Adrenal gland (tissue), 12 donors: Measurements from ENCODE around the gene FBXO24. TPM values are rescaled to one million over a fixed set of nuclear protein-coding genes. Genes with fewer than 3 reads are reported as not detected.

Experiments used
- DNase-seq, 7 donors: peaks; one replicate each; pipeline ENCODE4 v3.0.0-alpha.2; 2019 to 2020
- H3K27ac ChIP-seq, 5 donors: fragments of 200-600 bp; sonication (generic) in 4 of 5; 1 replicate in 3 of 5; 2 replicates in 2 of 5; pipeline versions ENCODE4 v1.5.1 to v1.8.0; 2016 to 2020; ENCODE audit warnings: mild to moderate bottlenecking in 1 of 5
- H3K27me3 ChIP-seq: fragments of 200-600 bp; 2 replicates; pipeline ENCODE4 v1.8.0; 2021
- H3K36me3 ChIP-seq, 2 donors: fragments of 200-600 bp; replicated peaks in 1 of 2; 1 replicate in 1 of 2; 2 replicates in 1 of 2; pipeline versions ENCODE4 v1.5.1 to v1.8.0; 2018 to 2022
- H3K4me1 ChIP-seq, 2 donors: fragments of 200-600 bp; replicated peaks in 1 of 2; 1 replicate in 1 of 2; 2 replicates in 1 of 2; pipeline versions ENCODE4 v1.5.1 to v1.8.0; 2018 to 2021
- H3K4me3 ChIP-seq, 4 donors: fragments of 200-600 bp; sonication (generic) in 3 of 4; one replicate each; pipeline ENCODE4 v1.5.1; 2016 to 2018
- H3K9me3 ChIP-seq, 3 donors: fragments of 200-600 bp; sonication (generic) in 1 of 3; replicated peaks in 1 of 3; 1 replicate in 2 of 3; 2 replicates in 1 of 3; pipeline versions ENCODE4 v1.5.1 to v1.8.0; 2016 to 2021
- POLR2A ChIP-seq, 2 donors: fragments of 450-650 bp; IDR thresholded peaks; one replicate each; pipeline ENCODE4 v1.6.1; 2017; ENCODE audit warnings: antibody characterized with exemption in 2 of 2, mild to moderate bottlenecking in 2 of 2, moderate library complexity in 1 of 2
- WGBS, 4 donors: extraction: QIAGEN DNeasy Blood & Tissue Kit in 2 of 4; methylation state at CpG; one replicate each; pipeline versions ENCODE4 v1.1.5 to v1.1.7; 2013 to 2017; 5-methylcytosine and 5-hydroxymethylcytosine counted together
- intact Hi-C, 2 donors: fragments of 100-400 bp; cut with DNase I; formaldehyde crosslinking; loops; one replicate each; pipeline versions ENCODE4 v1.14.1 to v1.15.0; 2022 to 2023
- polyA plus RNA-seq, 3 donors: library from polyadenylated mRNA; stranded (reverse); fragments of 200-250 nt in 2 of 3; fragments of 350-450 nt in 1 of 3; fragmentation: Illumina TruSeq in 1 of 3; extraction: RNeasy Lipid Tissue Mini Kit (QIAGEN cat#74804) in 1 of 3; gene quantifications; one replicate each; pipeline ENCODE4 v1.2.3, GENCODE V29; 2013 to 2014
- total RNA-seq, 9 donors: library from RNA; depleted of rRNA in 4 of 9; stranded (reverse); fragments of >200 nt in 4 of 9; fragments of 120-200 nt in 1 of 9; fragmentation: NEBNext Ultra II Directional in 1 of 9; extraction: Animal tissue kit (Norgen Biotek cat#: 25700) in 1 of 9; gene quantifications; one replicate each; pipeline versions ENCODE4 v1.1.0 to v1.2.4, GENCODE V29; 2013 to 2023
- TF ChIP-seq, protein P1 (sequence below), 6 experiments: fragments of 450-650 bp in 4 of 6; fragments of 200-600 bp in 2 of 6; sonication (generic) in 1 of 6; IDR thresholded peaks; 1 replicate in 5 of 6; 2 replicates in 1 of 6; pipeline versions ENCODE4 v1.5.1 to v1.8.0; 2016 to 2021; ENCODE audit warnings: antibody characterized with exemption in 6 of 6, mild to moderate bottlenecking in 2 of 6, moderate library complexity in 1 of 6
- donor health status: healthy with polysubstance abuse.
- donor health status: Bipolar disorder and iron deficiency.
- donor health status: DM: yes; HTN: yes; CAD: no.
- donor health status: DM: no; HTN: no; CAD: no.
- donor health status: DM: no; HTN: no; CAD: no.
- donor health status: DM: yes; HTN: yes; CAD: no.

The FBXO24 gene
- total and polyA plus RNA-seq, 12 donors = 0.16 to 2.8 (median 0.89) TPM; not detected in 2

DNA sequence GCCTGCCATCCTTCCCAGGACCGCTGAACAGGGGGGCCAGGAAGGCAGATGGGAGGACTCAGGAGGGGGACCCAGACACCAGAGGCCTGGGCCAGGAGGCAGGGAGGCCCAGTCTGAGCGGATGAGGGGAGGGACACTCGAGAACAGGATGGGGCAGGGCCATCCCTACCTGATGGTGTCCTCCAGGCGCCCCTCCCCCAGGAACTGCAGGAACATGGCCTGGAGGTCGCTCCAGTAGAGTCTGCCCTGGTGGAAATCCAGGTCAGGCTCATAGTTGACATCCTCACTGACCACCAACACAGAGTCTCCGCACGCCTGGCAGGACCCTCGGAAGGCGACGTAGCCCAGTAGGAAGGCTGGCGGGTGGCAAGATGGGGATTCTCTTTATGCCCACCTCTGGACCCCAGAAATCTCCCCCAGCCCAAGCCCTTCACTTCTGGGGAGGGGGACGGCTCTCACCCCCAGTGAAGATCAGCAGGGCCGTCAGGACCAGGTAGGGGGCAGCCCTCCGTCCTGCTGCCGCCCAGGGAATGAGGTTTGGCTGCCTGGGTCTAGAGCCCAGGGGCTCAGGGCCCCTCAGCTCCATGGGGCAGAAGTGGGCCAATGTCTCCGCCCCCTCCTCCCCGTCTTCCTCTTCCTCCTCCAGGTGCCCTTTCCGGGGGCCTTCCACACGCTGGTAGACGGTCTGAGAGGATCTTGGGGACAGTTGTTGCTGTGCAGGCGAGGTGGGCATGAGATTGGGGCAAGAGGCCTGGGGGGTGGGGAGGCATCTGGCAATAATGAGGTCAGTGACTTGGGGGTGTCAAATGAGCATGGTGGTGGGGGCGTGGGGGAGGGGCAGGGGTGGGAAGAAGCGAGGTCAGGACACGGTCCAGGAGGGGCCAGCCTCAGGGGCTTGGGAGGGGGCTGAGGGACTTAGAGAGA, 54.7 kb downstream of the FBXO24 start:
- WGBS, 4 donors = 45 to 71% (median 62%) methylated on average over 7 to 24 of the region's 24 CpGs
- H3K27ac ChIP-seq = no peak overlapping the region
- H3K9me3 ChIP-seq = no peaks in the 10 kb centered on the region
- H3K36me3 ChIP-seq = no peaks in the 10 kb centered on the region
- no peak for TF ChIP-seq POLR2A (IDR thresholded peaks at IDR 0.05)
- TF ChIP-seq, protein P1, sequence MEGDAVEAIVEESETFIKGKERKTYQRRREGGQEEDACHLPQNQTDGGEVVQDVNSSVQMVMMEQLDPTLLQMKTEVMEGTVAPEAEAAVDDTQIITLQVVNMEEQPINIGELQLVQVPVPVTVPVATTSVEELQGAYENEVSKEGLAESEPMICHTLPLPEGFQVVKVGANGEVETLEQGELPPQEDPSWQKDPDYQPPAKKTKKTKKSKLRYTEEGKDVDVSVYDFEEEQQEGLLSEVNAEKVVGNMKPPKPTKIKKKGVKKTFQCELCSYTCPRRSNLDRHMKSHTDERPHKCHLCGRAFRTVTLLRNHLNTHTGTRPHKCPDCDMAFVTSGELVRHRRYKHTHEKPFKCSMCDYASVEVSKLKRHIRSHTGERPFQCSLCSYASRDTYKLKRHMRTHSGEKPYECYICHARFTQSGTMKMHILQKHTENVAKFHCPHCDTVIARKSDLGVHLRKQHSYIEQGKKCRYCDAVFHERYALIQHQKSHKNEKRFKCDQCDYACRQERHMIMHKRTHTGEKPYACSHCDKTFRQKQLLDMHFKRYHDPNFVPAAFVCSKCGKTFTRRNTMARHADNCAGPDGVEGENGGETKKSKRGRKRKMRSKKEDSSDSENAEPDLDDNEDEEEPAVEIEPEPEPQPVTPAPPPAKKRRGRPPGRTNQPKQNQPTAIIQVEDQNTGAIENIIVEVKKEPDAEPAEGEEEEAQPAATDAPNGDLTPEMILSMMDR (IDR thresholded peaks at IDR 0.05) = no peak
- intact Hi-C loops = no loop called here
- H3K4me3 ChIP-seq = no peak overlapping the region
- no peaks in the 10 kb centered on the region for H3K4me1 ChIP-seq
- no peak for DNase-seq
- no peaks in the 10 kb centered on the region for H3K27me3 ChIP-seq

DNA sequence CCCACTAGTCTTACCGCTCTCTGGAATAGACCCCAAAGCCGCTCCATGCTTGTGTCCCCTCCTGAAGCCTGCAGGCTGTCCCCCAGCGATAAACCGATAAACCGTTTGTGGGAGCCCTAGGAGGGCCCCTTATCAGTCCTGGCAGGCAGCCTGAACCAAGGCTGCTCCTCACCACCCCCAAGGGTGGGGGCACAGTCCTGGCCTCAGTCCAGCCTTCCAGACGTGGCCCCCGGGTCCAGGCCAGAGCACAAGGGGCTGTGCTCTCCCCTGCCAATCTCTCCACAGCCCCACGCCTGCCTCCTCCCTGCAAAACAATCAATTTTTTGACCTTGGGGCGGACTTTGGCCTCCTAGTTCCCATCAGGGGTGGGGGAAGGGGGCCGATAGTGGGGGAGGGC, 55.3 kb downstream of the FBXO24 start, which contains the start of gene TFR2:
TFR2 (minus strand) TSS at position 90 of the 397 bp plus-strand sequence; CDS start at position 47, 43 bp downstream.
- Histone ChIP-seq H3K4me1 (no peaks in the 10 kb centered on the region), H3K9me3 (no peaks in the 10 kb centered on the region), H3K27ac (no peak within 1 kb of the TSS), H3K4me3 (no peak within 1 kb of the TSS), H3K27me3 (no peaks in the 10 kb centered on the region), H3K36me3 (no peaks in the 10 kb centered on the region)
- intact Hi-C loops = no loop called here
- TF ChIP-seq POLR2A (IDR thresholded peaks at IDR 0.05) = no peak
- TF ChIP-seq, protein P1 (IDR thresholded peaks at IDR 0.05) = no peak
- DNase-seq = no peak
- 0 to 45% (median 29%) methylated on average over 1 to 10 of the region's 10 CpGs for WGBS, 4 donors

DNA sequence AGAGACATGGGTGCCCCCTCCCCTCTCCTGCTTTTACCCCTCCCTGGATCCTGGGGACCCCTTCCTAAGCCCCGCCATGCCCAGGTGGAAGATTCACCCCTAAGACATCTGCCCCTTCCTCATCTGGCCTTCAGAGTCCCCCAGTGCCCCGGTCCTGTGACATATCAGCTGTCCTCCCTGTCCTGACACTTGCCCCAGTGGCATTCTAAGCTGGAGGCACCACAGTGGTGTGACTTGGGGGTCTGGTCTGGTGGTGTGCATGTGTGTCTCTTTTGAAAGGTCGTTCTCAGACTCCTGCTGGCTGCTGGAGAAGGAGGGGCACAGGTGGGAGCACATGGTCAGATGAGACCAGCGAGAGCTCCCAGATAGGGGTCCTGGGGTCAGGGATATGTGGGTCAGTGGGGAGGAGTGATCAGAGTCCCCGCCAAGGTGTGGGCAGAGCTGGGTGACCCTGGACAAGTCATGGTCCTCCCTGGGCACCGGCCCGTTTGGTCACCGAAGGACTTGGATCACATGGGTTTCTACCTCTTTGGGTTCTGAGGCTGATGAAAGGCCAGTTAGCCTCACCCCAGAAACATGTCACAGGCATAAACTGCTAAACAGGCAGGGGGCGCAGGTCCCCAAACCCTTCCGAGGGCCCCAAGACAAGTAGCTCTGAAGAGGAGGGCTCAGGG, 55.9 kb downstream of the FBXO24 start:
- intact Hi-C loops = no loop called here
- 67 to 75% (median 73%) methylated on average over 5 to 10 of the region's 10 CpGs for WGBS, 4 donors
- no peaks in the 10 kb centered on the region for H3K27me3 ChIP-seq

GRCh38 chr7:100642534-100642907, 56.4 kb downstream of the FBXO24 start:
- TF ChIP-seq, protein P1 (IDR thresholded peaks at IDR 0.05) = no peak
- TF ChIP-seq POLR2A (IDR thresholded peaks at IDR 0.05) = no peak
- Histone ChIP-seq H3K4me1 (no peaks in the 10 kb centered on the region), H3K4me3 (no peak overlapping the region), H3K27ac (no peak overlapping the region), H3K9me3 (no peaks in the 10 kb centered on the region), H3K27me3 (no peaks in the 10 kb centered on the region), H3K36me3 (no peaks in the 10 kb centered on the region)
- no peak for DNase-seq
- intact Hi-C loops = no loop called here
- WGBS, 4 donors = 58 to 72% (median 65%) methylated on average over 5 to 11 of the region's 11 CpGs

More for the DNA sequence above, 55.9 kb downstream of the FBXO24 start:
- no peak for TF ChIP-seq POLR2A (IDR thresholded peaks at IDR 0.05)
- TF ChIP-seq, protein P1 (IDR thresholded peaks at IDR 0.05) = no peak
- Histone ChIP-seq H3K36me3 (no peaks in the 10 kb centered on the region), H3K9me3 (no peaks in the 10 kb centered on the region), H3K4me1 (no peaks in the 10 kb centered on the region), H3K27ac (no peak overlapping the region), H3K4me3 (no peak overlapping the region)
- DNase-seq = no peak
